Activated T-helper 2 cell treated with anti-CD3 and anti-CD28 coated beads, Interferon-gamma antibody, Interleukin-2, Interleukin-4, amounts not matched to agents 10 μg/mL and 5 μg/mL and 100 μg/mL, durations not matched to agents 14 hours and 24 hours and 36 hours (primary cell): ENCODE measurements around the gene TECR. TPM values are rescaled to one million over a fixed set of nuclear protein-coding genes. Genes with fewer than 3 reads are reported as not detected.

Experiments
- DNase-seq: peaks from one replicate; pipeline ENCODE4 v3.0.0; 2021; ENCODE audit warnings: low spot score
- H3K27ac Mint-ChIP-seq: one replicate; pipeline ENCODE4 v1.8.0; 2021; ENCODE audit warnings: mixed read lengths
- H3K27me3 Mint-ChIP-seq: one replicate; pipeline ENCODE4 v1.8.0; 2021; ENCODE audit warnings: low read depth, mixed read lengths
- H3K36me3 Mint-ChIP-seq: one replicate; pipeline ENCODE4 v1.8.0; 2021; ENCODE audit warnings: low read depth, mixed read lengths
- H3K4me1 Mint-ChIP-seq: one replicate; pipeline ENCODE4 v1.8.0; 2021; ENCODE audit warnings: low read depth, mixed read lengths
- H3K4me3 Mint-ChIP-seq: one replicate; pipeline ENCODE4 v1.8.0; 2021; ENCODE audit warnings: low read depth, mild to moderate bottlenecking, moderate library complexity, mixed read lengths
- H3K9me3 Mint-ChIP-seq: one replicate; pipeline ENCODE4 v1.8.0; 2021; ENCODE audit warnings: mixed read lengths
- intact Hi-C: fragments of 100-400 bp; cut with micrococcal nuclease; formaldehyde crosslinking; loops from one replicate; pipeline ENCODE4 v1.15.1; 2023
- total RNA-seq: library from RNA; stranded (reverse); gene quantifications from 2 replicates; pipeline ENCODE4 v1.2.3, GENCODE V29; 2022

The TECR gene
- total RNA-seq, 1 donor from 2014 or later, result 134 TPM

- Mint-ChIP-seq H3K4me1 (peaks cover 42% of the 10 kb centered on the region), H3K9me3 (no peaks in the 10 kb centered on the region), H3K36me3 (peaks cover 45% of the 10 kb centered on the region), H3K27ac (peak overlapping the region; percentile 14), H3K27me3 (no peaks in the 10 kb centered on the region), H3K4me3 (peak overlapping the region; percentile 82)
- intact Hi-C loops, result loop anchor here (10.0 kb wide), 1 partner anchor 1351 kb away; no protein-coding TSS in a partner anchor
- DNase-seq, result no peak
Observed at GRCh38 chr19:14516048-14516534, 13.3 kb upstream of the TECR start.

GRCh38 chr19:14516746-14517438, 12.5 kb upstream of the TECR start:
- no peak for DNase-seq
- intact Hi-C loops, result loop anchor here (10.0 kb wide), 1 partner anchor 1352 kb away; no protein-coding TSS in a partner anchor

GRCh38 chr19:14517446-14517839, 12.0 kb upstream of the TECR start:
- peak overlapping the region; percentile 78 for H3K27ac Mint-ChIP-seq
- no peaks in the 10 kb centered on the region for H3K27me3 Mint-ChIP-seq
- peak overlapping the region; percentile 82 for H3K4me3 Mint-ChIP-seq
- H3K4me1 Mint-ChIP-seq, result peaks cover 47% of the 10 kb centered on the region
- intact Hi-C loops, result loop anchor here (10.0 kb wide), 1 partner anchor 1353 kb away; no protein-coding TSS in a partner anchor
- no peaks in the 10 kb centered on the region for H3K9me3 Mint-ChIP-seq
- no peak for DNase-seq
- H3K36me3 Mint-ChIP-seq, result peaks cover 45% of the 10 kb centered on the region

More at GRCh38 chr19:14516746-14517438, 12.5 kb upstream of the TECR start:
- Mint-ChIP-seq H3K4me1 (peaks cover 42% of the 10 kb centered on the region), H3K9me3 (no peaks in the 10 kb centered on the region), H3K4me3 (peak overlapping the region; percentile 82), H3K27ac (peak overlapping the region; percentile 78), H3K36me3 (peaks cover 45% of the 10 kb centered on the region), H3K27me3 (no peaks in the 10 kb centered on the region)

- Mint-ChIP-seq H3K27me3 (no peaks in the 10 kb centered on the region), H3K4me3 (peak within 1 kb of the TSS; percentile 88), H3K4me1 (peaks cover 52% of the 10 kb centered on the region), H3K36me3 (peaks cover 45% of the 10 kb centered on the region), H3K9me3 (no peaks in the 10 kb centered on the region), H3K27ac (peak within 1 kb of the TSS; percentile 94)
- no peak for DNase-seq
- intact Hi-C loops, result loop anchor here (1.0 to 10.0 kb wide), 2 partner anchors 11 to 1353 kb away; partner anchors contain the start of gene TECR
Observed at GRCh38 chr19:14517840-14518505, 11.4 kb upstream of the TECR start, which contains the start of gene DNAJB1. DNAJB1 (minus strand) TSS chr19:14518397; CDS start chr19:14518349, 48 bp downstream.

- H3K4me3 Mint-ChIP-seq, result peak overlapping the region; percentile 81
- no peaks in the 10 kb centered on the region for H3K9me3 Mint-ChIP-seq
- H3K36me3 Mint-ChIP-seq, result peaks cover 34% of the 10 kb centered on the region
- intact Hi-C loops, result loop anchor here (10.0 kb wide), 1 partner anchor 1355 kb away; no protein-coding TSS in a partner anchor
- peak overlapping the region; percentile 94 for H3K27ac Mint-ChIP-seq
- H3K4me1 Mint-ChIP-seq, result peaks cover 57% of the 10 kb centered on the region
- no peaks in the 10 kb centered on the region for H3K27me3 Mint-ChIP-seq
- DNase-seq, result no peak
Observed at GRCh38 chr19:14519245-14519859, 10.0 kb upstream of the TECR start.

- Mint-ChIP-seq H3K27ac (peak overlapping the region; percentile 93), H3K4me3 (peak overlapping the region; percentile 81), H3K36me3 (peaks cover 28% of the 10 kb centered on the region), H3K27me3 (no peaks in the 10 kb centered on the region), H3K4me1 (peaks cover 52% of the 10 kb centered on the region), H3K9me3 (no peaks in the 10 kb centered on the region)
- DNase-seq, result no peak
- intact Hi-C loops, result loop anchor here (10.0 kb wide), 1 partner anchor 1355 kb away; no protein-coding TSS in a partner anchor
Observed at GRCh38 chr19:14519860-14520407, 9.5 kb upstream of the TECR start.

- Mint-ChIP-seq H3K27ac (peak overlapping the region; percentile 93), H3K36me3 (peaks cover 22% of the 10 kb centered on the region), H3K9me3 (no peaks in the 10 kb centered on the region), H3K4me3 (no peak overlapping the region), H3K4me1 (peaks cover 46% of the 10 kb centered on the region), H3K27me3 (no peaks in the 10 kb centered on the region)
- DNase-seq, result no peak
- intact Hi-C loops, result no loop called here
Observed at GRCh38 chr19:14520543-14520942, 8.9 kb upstream of the TECR start.

- no peaks in the 10 kb centered on the region for H3K27me3 Mint-ChIP-seq
- peaks cover 27% of the 10 kb centered on the region for H3K4me1 Mint-ChIP-seq
- intact Hi-C loops, result no loop called here
- no peak overlapping the region for H3K27ac Mint-ChIP-seq
- H3K9me3 Mint-ChIP-seq, result no peaks in the 10 kb centered on the region
- H3K4me3 Mint-ChIP-seq, result no peak overlapping the region
- DNase-seq, result no peak
- no peaks in the 10 kb centered on the region for H3K36me3 Mint-ChIP-seq
Observed at GRCh38 chr19:14525729-14526128, 3.7 kb upstream of the TECR start.

- no peak overlapping the region for H3K27ac Mint-ChIP-seq
- DNase-seq, result no peak
- no peaks in the 10 kb centered on the region for H3K27me3 Mint-ChIP-seq
- intact Hi-C loops, result no loop called here
- no peaks in the 10 kb centered on the region for H3K9me3 Mint-ChIP-seq
- H3K36me3 Mint-ChIP-seq, result no peaks in the 10 kb centered on the region
- H3K4me3 Mint-ChIP-seq, result no peak overlapping the region
- H3K4me1 Mint-ChIP-seq, result peaks cover 31% of the 10 kb centered on the region
Observed at GRCh38 chr19:14526423-14526822, 3.0 kb upstream of the TECR start.

GRCh38 chr19:14528419-14529253, 758 bp upstream of the TECR start:
- intact Hi-C loops, result loop anchor here (1.0 kb wide), 1 partner anchor 10 kb away; the partner anchor contains the start of gene DNAJB1
- Mint-ChIP-seq H3K36me3 (peaks cover 4% of the 10 kb centered on the region), H3K4me3 (peak overlapping the region; percentile 95), H3K4me1 (peaks cover 20% of the 10 kb centered on the region), H3K27me3 (no peaks in the 10 kb centered on the region), H3K27ac (peak overlapping the region; percentile 97), H3K9me3 (no peaks in the 10 kb centered on the region)
- no peak for DNase-seq

GRCh38 chr19:14530005-14530348, 583 bp downstream of the TECR start:
- Mint-ChIP-seq H3K27me3 (no peaks in the 10 kb centered on the region), H3K36me3 (peaks cover 4% of the 10 kb centered on the region), H3K9me3 (no peaks in the 10 kb centered on the region), H3K4me1 (peaks cover 17% of the 10 kb centered on the region), H3K27ac (peak overlapping the region; percentile 97), H3K4me3 (peak overlapping the region; percentile 95)
- DNase-seq, result no peak
- intact Hi-C loops, result no loop called here

GRCh38 chr19:14530506-14530905, 1.1 kb downstream of the TECR start:
- Mint-ChIP-seq H3K36me3 (peaks cover 4% of the 10 kb centered on the region), H3K27ac (peak overlapping the region; percentile 33), H3K4me1 (peaks cover 17% of the 10 kb centered on the region), H3K4me3 (peak overlapping the region; percentile 95), H3K27me3 (no peaks in the 10 kb centered on the region), H3K9me3 (no peaks in the 10 kb centered on the region)
- DNase-seq, result no peak
- intact Hi-C loops, result no loop called here
